Stomach (tissue), 9 donors: ENCODE measurements around the gene EEIG1. TPM values are rescaled to one million over a fixed set of nuclear protein-coding genes. Genes with fewer than 3 reads are reported as not detected.

ENCODE experiments used
- DNase-seq, 2 donors: peaks; one replicate each; pipeline versions ENCODE4 v3.0.0 to v3.0.0-alpha.2; 2013 to 2019
- H3K27ac ChIP-seq, 5 donors: fragments of 200-600 bp in 4 of 5; sonication (generic) in 4 of 5; one replicate each; pipeline ENCODE4 v1.5.1; 2013 to 2019; ENCODE audit warnings: mild to moderate bottlenecking in 1 of 5, moderate library complexity in 1 of 5
- H3K27me3 ChIP-seq, 3 donors: fragments of 200-600 bp; sonication (generic); one replicate each; pipeline ENCODE4 v1.5.1; 2017 to 2019; ENCODE audit warnings: mixed run types in 1 of 3
- H3K36me3 ChIP-seq, 4 donors: fragments of 200-600 bp; sonication (generic); 1 replicate in 3 of 4; 2 replicates in 1 of 4; pipeline ENCODE4 v1.5.1; 2016 to 2019
- H3K4me1 ChIP-seq, 4 donors: fragments of 200-600 bp; sonication (generic); one replicate each; pipeline ENCODE4 v1.5.1; 2016 to 2019
- H3K4me3 ChIP-seq, 4 donors: fragments of 200-600 bp; sonication (generic) in 3 of 4; one replicate each; pipeline ENCODE4 v1.5.1; 2016 to 2019; ENCODE audit warnings: mild to moderate bottlenecking in 1 of 4
- H3K9me3 ChIP-seq, 4 donors: fragments of 200-600 bp; sonication (generic); one replicate each; pipeline ENCODE4 v1.5.1; 2016 to 2019
- EP300 ChIP-seq: sonication (generic); formaldehyde crosslinking; IDR thresholded peaks from one replicate; pipeline ENCODE4 v1.6.1; 2017; ENCODE audit warnings: antibody characterized with exemption
- POLR2A ChIP-seq, 4 donors: fragments of 450-650 bp; IDR thresholded peaks; one replicate each; pipeline ENCODE4 v1.6.1; 2016; ENCODE audit warnings: antibody characterized with exemption in 4 of 4, control low read depth in 2 of 4, mild to moderate bottlenecking in 1 of 4, moderate library complexity in 1 of 4
- POLR2AphosphoS5 ChIP-seq, 3 donors: sonication (generic); formaldehyde crosslinking; IDR thresholded peaks; one replicate each; pipeline ENCODE4 v1.6.1; 2016; ENCODE audit warnings: antibody characterized with exemption in 3 of 3
- WGBS, 5 donors: extraction: QIAGEN DNeasy Blood & Tissue Kit in 3 of 5; methylation state at CpG; one replicate each; pipeline versions ENCODE4 v1.1.5 to v1.1.7; 2013 to 2018; 5-methylcytosine and 5-hydroxymethylcytosine counted together
- intact Hi-C: fragments of 100-400 bp; cut with DNase I; formaldehyde crosslinking; loops from one replicate; pipeline ENCODE4 v1.15.1; 2023; ENCODE audit warnings: low total_unique reads
- polyA plus RNA-seq, 3 donors: library from polyadenylated mRNA; stranded (reverse); fragments of 200-250 nt; gene quantifications; one replicate each; pipeline ENCODE4 v1.2.3, GENCODE V29; 2013
- total RNA-seq, 5 donors: library from RNA; depleted of rRNA; stranded (reverse); fragments of >200 nt; gene quantifications; one replicate each; pipeline versions ENCODE4 v1.1.0 to v1.2.3, GENCODE V29; 2014 to 2016
- TF ChIP-seq, protein P1 (sequence below), 7 experiments: fragments of 450-650 bp in 4 of 7; fragments of 200-600 bp in 3 of 7; sonication (generic) in 3 of 7; IDR thresholded peaks; one replicate each; pipeline ENCODE4 v1.5.1; 2016 to 2019; ENCODE audit warnings: antibody characterized with exemption in 7 of 7, control low read depth in 2 of 7, mild to moderate bottlenecking in 1 of 7
- donor health status: healthy with polysubstance abuse.
- donor health status: Bipolar disorder and iron deficiency.
- donor health status: healthy.

EEIG1 gene
- total and polyA plus RNA-seq, 8 donors, result 24.4 to 406 (median 75.8) TPM

DNA sequence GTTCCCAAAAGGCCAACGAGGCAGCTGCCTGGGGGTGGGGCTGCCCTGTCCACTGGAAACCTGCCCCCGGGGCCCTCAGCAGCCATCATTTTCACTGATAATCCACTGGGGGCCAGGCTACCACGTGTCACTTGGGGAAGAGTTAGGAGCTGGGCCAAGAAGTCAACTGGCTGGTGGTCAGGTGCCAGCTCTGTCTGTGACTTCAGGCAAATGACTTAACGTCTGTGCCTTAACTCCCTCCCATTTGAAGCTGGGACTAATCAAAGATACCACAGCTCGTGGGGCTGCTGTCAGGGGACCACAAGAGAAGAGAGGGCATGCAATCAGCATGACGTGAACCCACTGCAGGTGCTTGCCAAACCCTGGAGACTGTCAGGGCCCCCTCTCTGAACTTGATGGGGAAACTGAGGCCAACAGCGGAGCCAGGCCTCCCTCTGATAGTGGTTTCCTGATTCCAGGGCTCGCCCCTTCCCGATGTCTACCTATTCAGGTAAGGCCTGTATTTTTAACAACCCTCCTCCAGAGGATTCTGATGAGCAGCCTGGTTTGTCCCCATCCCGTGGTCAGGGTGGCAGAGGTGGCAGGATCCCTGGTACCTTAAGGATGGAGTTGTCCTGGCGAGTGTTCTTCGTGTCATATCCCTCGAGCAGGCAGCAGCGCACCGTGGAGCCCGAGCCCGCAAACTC lies 30.8 kb downstream of the EEIG1 start:
- 56 to 61% (median 59%) methylated on average over 12 to 17 of the region's 17 CpGs for WGBS, 5 donors
- Histone ChIP-seq H3K4me3 (no peak overlapping the region), H3K36me3 (peaks cover 8 to 62% (median 46%) of the 10 kb centered on the region in 4 donors), H3K9me3 (no peaks in the 10 kb centered on the region), H3K4me1 (peaks cover 34 to 82% (median 58%) of the 10 kb centered on the region in 4 donors), H3K27me3 (no peaks in the 10 kb centered on the region), H3K27ac (peak overlapping the region in 4 of 5 donors; percentile 41 to 57 (median 49))
- intact Hi-C loops, result no loop called here
- DNase-seq, result no peak
- TF ChIP-seq, protein P1, sequence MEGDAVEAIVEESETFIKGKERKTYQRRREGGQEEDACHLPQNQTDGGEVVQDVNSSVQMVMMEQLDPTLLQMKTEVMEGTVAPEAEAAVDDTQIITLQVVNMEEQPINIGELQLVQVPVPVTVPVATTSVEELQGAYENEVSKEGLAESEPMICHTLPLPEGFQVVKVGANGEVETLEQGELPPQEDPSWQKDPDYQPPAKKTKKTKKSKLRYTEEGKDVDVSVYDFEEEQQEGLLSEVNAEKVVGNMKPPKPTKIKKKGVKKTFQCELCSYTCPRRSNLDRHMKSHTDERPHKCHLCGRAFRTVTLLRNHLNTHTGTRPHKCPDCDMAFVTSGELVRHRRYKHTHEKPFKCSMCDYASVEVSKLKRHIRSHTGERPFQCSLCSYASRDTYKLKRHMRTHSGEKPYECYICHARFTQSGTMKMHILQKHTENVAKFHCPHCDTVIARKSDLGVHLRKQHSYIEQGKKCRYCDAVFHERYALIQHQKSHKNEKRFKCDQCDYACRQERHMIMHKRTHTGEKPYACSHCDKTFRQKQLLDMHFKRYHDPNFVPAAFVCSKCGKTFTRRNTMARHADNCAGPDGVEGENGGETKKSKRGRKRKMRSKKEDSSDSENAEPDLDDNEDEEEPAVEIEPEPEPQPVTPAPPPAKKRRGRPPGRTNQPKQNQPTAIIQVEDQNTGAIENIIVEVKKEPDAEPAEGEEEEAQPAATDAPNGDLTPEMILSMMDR (IDR thresholded peaks at IDR 0.05), result no peak
- no peak for TF ChIP-seq EP300
- no peak for TF ChIP-seq POLR2A (IDR thresholded peaks at IDR 0.05)
- no peak for TF ChIP-seq POLR2AphosphoS5 (IDR thresholded peaks at IDR 0.05)

DNA sequence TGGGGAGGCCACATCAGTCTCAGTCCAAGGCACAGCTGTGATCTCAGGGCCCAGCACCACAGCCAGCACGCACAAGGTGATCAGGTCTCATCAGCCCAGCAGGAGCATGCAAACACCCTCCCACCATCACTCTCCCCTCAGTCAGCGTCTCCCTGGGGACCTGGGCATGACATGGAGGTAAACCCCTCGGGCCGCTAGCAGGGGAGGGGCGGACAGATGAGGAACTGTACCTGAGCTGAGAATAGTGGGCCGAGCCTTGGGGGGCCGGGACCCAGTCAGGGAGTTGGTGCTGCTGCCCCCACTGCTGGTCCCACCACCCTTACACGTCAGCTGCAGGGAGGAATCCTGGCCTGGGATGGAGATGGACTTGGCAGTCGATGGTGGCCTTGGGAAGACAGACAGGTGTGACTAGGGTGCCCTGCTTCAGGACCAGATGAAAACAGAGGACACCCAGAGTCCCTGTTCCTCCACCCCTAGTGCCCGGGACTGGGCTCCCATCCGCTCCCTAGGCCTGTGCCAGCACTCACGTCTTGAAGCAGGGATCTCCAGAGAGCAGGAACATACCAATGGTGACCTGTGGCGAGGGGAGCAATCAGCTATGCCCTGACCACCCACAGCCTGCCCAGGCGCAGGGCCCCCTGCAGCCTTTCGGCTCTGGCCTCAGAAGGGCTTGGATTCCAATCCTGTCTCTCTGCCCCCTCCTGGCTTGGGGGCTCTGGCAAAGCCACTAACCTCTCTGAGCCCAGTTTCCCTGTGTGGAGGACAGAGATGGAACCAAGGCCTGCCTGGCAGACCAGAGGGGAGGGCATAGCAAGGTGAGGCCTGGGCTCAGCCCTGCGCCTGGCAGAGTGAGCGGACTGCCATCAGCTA lies 32.7 kb downstream of the EEIG1 start:
- Histone ChIP-seq H3K9me3 (no peaks in the 10 kb centered on the region), H3K27ac (peak overlapping the region in 3 of 5 donors; percentile 4 to 42 (median 32)), H3K36me3 (peaks cover 24 to 81% (median 60%) of the 10 kb centered on the region in 4 donors), H3K27me3 (no peaks in the 10 kb centered on the region), H3K4me1 (peaks cover 20 to 79% (median 49%) of the 10 kb centered on the region in 4 donors), H3K4me3 (no peak overlapping the region)
- WGBS, 5 donors, result 78 to 89% (median 86%) methylated on average over 12 to 17 of the region's 17 CpGs
- no peak for DNase-seq
- no peak for TF ChIP-seq EP300
- TF ChIP-seq, protein P1 (IDR thresholded peaks at IDR 0.05), result no peak
- no peak for TF ChIP-seq POLR2AphosphoS5 (IDR thresholded peaks at IDR 0.05)
- TF ChIP-seq POLR2A (IDR thresholded peaks at IDR 0.05), result no peak
- intact Hi-C loops, result no loop called here

DNA sequence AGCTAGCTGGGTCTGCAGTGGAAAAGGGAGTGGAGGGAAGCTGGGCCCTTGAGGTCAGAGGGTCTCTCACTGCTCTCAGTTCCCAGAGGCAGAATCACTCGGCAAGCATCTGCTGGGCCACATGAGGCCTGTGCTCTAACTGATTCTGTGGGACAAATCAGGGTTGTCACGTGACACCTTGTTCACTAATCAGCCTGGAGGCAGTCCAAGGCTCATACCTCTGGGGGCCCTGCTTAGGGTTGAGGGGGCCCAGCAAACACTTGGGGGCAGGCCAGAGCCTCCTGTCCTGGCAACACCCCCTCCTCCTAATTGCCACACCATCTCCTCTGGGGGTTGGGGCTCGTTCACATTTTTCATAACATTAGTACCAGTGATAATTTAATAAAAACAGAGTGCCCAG lies 34.1 kb downstream of the EEIG1 start:
- Histone ChIP-seq H3K9me3 (no peaks in the 10 kb centered on the region), H3K36me3 (peaks cover 34 to 95% (median 74%) of the 10 kb centered on the region in 4 donors), H3K4me3 (no peak overlapping the region), H3K27ac (peak overlapping the region in 3 of 5 donors; percentile 9 to 20 (median 10)), H3K4me1 (peaks cover 22 to 78% (median 53%) of the 10 kb centered on the region in 4 donors), H3K27me3 (no peaks in the 10 kb centered on the region)
- WGBS, 5 donors, result 54 to 81% (median 57%) methylated on average over 2 to 3 of the region's 3 CpGs
- no peak for DNase-seq
- TF ChIP-seq EP300 (no peak), POLR2AphosphoS5 (IDR thresholded peaks at IDR 0.05) (no peak), POLR2A (IDR thresholded peaks at IDR 0.05) (no peak)
- TF ChIP-seq, protein P1 (IDR thresholded peaks at IDR 0.05), result no peak
- intact Hi-C loops, result no loop called here

DNA sequence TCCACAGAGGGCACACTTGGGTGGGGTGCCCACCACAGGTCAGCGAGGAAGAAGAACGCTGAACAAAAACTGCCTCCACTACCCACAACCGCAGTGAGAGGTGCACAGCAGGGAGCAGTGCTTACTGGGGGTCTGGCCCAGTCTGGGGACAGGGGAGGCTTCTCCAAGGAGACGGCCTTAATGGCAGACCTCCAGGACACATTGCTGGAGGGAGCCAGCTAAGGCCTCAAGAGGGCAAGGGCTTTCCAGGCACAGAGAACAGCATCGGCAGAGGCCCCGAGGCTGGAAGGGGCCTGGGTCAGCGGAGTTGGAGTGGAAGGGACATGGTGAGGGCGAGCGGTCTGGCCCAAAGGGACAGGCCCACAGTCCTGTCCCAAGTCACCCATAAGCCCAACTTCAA lies 34.8 kb downstream of the EEIG1 start:
- intact Hi-C loops, result no loop called here
- no peak for DNase-seq

More for the DNA sequence above, 34.8 kb downstream of the EEIG1 start:
- 77 to 90% (median 84%) methylated on average over 9 of the region's 9 CpGs for WGBS, 5 donors
- Histone ChIP-seq H3K4me3 (no peak overlapping the region), H3K27me3 (no peaks in the 10 kb centered on the region), H3K4me1 (peaks cover 20 to 71% (median 49%) of the 10 kb centered on the region in 4 donors), H3K36me3 (peaks cover 42 to 97% (median 78%) of the 10 kb centered on the region in 4 donors), H3K9me3 (no peaks in the 10 kb centered on the region), H3K27ac (peak overlapping the region in 3 of 5 donors; percentile 9 to 20 (median 10))
- TF ChIP-seq POLR2AphosphoS5 (IDR thresholded peaks at IDR 0.05) (no peak), EP300 (no peak), POLR2A (IDR thresholded peaks at IDR 0.05) (no peak)
- TF ChIP-seq, protein P1 (IDR thresholded peaks at IDR 0.05), result no peak
